ENCODE data around the gene SH3BP1. TPM values are rescaled to one million over a fixed set of nuclear protein-coding genes. Genes with fewer than 3 reads are reported as not detected.

SH3BP1 gene
- polyA plus RNA-seq, 3 donors from 2014 or later, result 12.6 to 41.2 (median 21.2) TPM

Other genes with a start within 250 kb of the SH3BP1 start
- gene ELFN2, start 212.2 kb upstream of the SH3BP1 start, polyA plus RNA-seq, result under 1 TPM in 1 of 3 donors, not detected in 2; 0.04 TPM
- gene MFNG, start 153.3 kb upstream of the SH3BP1 start, polyA plus RNA-seq, result 100 to 1,000 TPM; 235 to 361 (median 286) TPM
- gene CARD10, start 120.3 kb upstream of the SH3BP1 start, polyA plus RNA-seq, result under 1 TPM in 2 of 3 donors, not detected in 1; 0.13 to 0.36 TPM
- gene CDC42EP1, start 79.2 kb upstream of the SH3BP1 start, polyA plus RNA-seq, result under 1 TPM in 2 of 3 donors, not detected in 1; 0.17 to 0.40 TPM
- 10 to 100 TPM in 1 of 3 donors, 1 to 10 TPM in 2; 3.4 to 30.4 (median 8.2) TPM for gene LGALS2, start 59.6 kb upstream of the SH3BP1 start, polyA plus RNA-seq
- gene GGA1, start 30.8 kb upstream of the SH3BP1 start, polyA plus RNA-seq, result 10 to 100 TPM; 21.3 to 29.6 (median 25.3) TPM
- 10 to 100 TPM in 1 of 3 donors, 1 to 10 TPM in 2; 2.2 to 13.2 (median 7.7) TPM for gene PDXP, start 19.1 kb downstream of the SH3BP1 start, polyA plus RNA-seq
- 100 to 1,000 TPM; 416 to 572 (median 473) TPM for gene LGALS1, start 36.0 kb downstream of the SH3BP1 start, polyA plus RNA-seq
- 10 to 100 TPM; 34.6 to 59.3 (median 42.3) TPM for gene NOL12, start 46.7 kb downstream of the SH3BP1 start, polyA plus RNA-seq
- 10 to 100 TPM; 15.0 to 22.4 (median 20.8) TPM for gene TRIOBP, start 57.4 kb downstream of the SH3BP1 start, polyA plus RNA-seq
- under 1 TPM in 2 of 3 donors, not detected in 1; 0.64 to 0.71 TPM for gene GCAT, start 168.3 kb downstream of the SH3BP1 start, polyA plus RNA-seq
- not detected for gene GALR3, start 183.7 kb downstream of the SH3BP1 start, polyA plus RNA-seq
- gene ANKRD54, start 204.7 kb downstream of the SH3BP1 start, polyA plus RNA-seq, result 10 to 100 TPM in 2 of 3 donors, 1 to 10 TPM in 1; 6.2 to 15.8 (median 12.4) TPM
- gene EIF3L, start 209.8 kb downstream of the SH3BP1 start, polyA plus RNA-seq, result 100 to 1,000 TPM; 167 to 215 (median 185) TPM

Data from immature natural killer cell (primary cell).